ENCODE results near the gene BLM.

The BLM gene

GRCh38 chr15:90857337-90857736, 140.2 kb downstream of the BLM start:
- DNase-seq, result no peak

- DNase-seq, result no peak
Measured at GRCh38 chr15:90857883-90858443, 140.8 kb downstream of the BLM start.

DNA sequence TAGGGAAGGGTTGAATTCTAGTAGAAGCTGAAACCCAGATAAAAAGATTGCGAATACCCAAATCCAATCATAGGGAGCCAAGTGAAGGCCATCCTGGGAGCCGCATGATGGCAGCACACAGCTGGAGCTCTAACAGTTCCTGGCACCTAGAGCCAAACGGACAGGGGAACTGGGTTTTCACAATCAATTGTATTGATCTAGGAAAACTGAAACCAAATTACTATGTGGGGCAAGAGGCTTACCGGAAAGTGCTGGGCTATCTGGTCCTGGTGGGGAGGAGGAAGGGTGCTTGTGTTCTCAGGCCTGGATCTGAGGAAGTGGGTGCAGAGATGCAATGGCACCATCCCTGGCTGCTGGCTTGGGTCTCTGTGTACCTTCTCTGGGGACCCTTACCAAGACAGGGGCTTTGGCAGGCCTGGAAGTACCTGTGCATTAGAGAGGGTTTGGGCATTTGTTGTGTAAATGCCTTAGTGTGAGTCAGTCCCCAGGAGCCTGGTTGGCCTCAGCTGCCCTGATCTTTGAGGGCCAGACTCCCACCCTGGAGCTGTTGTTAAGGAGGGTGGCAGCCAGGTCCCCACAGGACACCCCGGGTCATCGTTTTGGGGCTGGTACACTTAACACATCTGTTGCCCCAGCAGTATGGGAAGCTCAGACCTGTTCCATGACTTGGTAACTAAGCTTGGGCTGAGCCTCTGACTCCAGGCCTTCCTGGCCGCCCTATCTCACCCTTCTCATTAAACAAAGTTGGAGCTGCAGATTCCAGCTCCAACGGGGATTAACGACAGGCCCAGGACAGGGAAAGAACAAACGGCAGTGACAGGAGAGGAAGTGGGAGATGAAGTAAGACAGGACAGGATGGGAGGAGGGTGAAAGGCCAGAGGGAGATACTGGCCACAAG, 142.3 kb downstream of the BLM start:
- DNase-seq, result no peak

GRCh38 chr15:90860450-90860849, 143.3 kb downstream of the BLM start:
- DNase-seq, result no peak

DNA sequence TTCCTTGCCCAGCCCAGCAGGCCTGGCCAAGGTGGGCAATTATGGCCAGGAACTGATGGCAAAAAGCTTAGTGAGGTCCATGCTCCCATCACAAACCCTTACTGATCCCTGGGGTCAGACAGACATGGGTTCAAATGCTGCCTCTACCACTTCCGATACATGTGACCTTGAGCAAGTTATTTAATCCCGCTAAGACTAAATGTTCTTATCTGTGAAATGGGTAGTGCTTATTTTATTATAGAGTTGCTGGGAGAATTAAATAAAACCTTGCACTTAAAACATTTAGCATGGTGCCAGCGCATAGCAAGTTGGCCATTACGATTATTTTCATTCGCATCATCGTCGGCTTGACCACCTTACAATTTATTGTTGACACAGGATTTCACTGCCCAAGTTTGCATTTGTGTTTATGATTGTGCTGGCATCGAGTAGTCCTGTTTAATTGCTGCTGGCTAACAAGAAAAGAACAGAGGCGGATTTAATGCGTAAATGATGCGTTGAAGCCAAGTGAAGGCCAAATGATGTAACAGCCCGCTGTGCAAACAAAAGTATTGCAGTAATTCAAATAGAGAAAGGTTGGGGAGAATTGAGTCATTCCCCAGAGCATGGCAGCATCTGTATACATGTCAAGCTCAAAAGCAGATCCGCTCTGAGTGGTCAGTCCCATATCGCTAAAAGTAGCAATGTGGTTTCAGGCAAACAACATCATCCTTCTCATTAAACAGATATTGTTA, 144.0 kb downstream of the BLM start:
- no peak for DNase-seq

DNA sequence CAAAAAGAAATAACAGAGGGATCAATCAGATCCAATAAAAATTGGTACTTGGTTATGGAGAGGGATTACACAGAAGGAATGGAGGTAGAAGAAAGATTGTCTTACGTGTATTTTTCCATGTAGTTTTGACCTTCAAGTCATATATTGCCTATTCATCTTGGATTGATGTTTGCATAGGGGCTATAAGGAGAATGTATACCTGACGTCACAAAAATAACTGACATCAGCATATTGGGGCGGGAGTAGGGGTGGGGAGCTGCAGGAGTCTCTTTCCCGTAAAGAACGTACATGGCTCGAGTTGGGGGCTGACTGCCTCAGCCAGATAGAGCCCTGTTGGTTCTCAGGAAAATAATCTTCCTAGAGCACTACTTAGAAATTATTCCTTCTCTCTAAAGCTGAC, 145.3 kb downstream of the BLM start:
- no peak for DNase-seq

- DNase-seq, result no peak
Measured at GRCh38 chr15:90862964-90863778, 146.0 kb downstream of the BLM start.

DNA sequence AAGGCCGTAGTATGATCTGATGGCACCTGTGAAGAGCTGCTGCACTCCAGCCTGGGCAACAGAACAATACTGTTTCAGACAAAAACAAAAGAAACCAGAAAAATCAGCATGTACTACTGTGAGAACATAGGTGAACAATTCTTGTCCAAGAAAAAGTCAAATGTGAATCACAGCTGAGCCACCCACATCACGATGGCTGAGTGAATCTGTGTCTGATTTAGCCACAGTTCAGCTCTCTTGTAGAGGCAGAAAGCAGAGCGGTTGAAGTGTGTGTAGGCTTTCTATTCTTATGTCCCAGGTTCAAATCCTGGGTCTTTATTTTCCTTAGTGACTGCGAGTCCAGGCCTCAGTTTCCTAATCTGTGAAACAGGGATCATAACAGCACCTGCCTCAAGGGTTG, 146.8 kb downstream of the BLM start:
- no peak for DNase-seq

- DNase-seq, result no peak
Measured at GRCh38 chr15:90864507-90864906, 147.4 kb downstream of the BLM start.

DNA sequence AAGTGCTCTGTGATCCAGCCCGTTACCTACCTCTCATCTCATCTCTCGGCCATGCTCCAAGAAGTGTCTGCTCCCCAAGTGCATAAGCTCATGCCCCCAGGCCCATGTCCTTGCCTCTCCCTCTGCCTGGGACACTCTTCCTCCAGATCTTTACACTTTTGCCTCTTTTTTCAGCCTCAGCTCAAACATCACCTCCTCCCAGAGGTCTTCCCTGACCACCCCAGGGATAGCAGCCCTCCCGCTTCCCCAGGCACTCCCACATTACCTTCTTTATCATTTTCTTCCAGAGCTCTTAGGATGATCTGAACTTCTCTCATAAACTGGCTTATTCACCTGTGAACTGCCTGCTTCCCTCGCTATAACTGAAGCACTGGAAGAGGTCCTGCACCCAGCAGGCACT, 148.6 kb downstream of the BLM start:
- no peak for DNase-seq

All from NCI-H1048 (cell line).